ENCODE measurements around the gene SNX13. TPM values are rescaled to one million over a fixed set of nuclear protein-coding genes. Genes with fewer than 3 reads are reported as not detected.
A peak's percentile ranks its signal among the peaks of the same experiment; 100 is the strongest.

Gene SNX13
- total RNA-seq, 1 donor from 2014 or later = 78.0 TPM

DNA sequence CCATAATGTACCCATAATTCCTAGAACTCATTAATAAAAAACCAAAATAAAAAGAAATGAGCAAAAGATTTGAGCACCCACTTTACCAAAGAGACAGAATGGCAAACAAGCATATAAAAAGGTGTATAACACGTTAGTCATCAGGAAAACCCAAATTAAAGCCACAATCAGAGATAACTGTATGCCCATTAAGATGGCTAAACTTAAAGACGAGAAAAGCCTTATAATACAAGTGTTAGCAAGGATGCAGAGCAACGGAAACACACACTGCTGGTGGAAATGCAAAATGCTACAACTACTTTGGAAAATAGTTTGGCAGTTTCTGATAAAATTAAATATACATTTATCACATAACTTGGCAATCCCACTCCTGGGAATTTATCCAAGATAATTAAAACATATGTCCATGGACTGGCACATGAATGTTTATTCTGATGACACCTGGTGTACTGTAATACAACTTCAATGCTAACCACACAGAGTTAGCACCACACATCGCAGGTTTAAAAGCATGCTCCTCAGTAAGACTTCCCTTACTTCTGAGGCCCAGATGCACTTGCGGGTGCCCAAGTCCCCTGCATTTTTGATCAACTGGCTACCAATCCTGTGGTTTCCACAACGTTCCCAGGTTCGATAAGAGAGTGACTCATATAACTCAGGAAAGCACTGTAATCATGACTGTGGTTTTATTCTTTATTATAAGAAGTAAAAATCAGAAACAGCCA is 158.6 kb downstream of the SNX13 start:
- no peak for DNase-seq (ENCODE audit: low spot score)

- DNase-seq (ENCODE audit: low spot score) = no peak
These were observed 160.9 kb downstream of the SNX13 start for GRCh38 chr7:17779381-17779780.

GRCh38 chr7:17774716-17775288 is 165.5 kb downstream of the SNX13 start:
- no peak for DNase-seq (ENCODE audit: low spot score)

DNA sequence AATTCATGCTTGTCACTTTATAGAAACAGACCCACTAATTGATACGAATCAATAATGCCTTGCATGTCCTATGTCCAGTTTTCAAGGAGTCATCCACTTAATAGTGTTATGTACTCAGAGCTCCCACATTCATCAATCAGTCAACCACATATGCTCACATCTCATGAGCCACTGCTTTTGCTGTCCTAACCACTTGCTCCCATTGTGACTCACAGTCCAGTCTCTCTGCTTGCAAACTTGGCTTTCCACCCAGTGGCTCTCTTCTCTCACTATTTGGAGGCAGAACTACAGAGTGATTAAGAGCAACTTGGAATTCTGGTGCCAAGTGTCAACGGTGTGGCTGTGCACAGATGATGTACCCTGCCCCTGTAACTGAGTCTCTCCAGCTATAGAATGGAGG is 166.0 kb downstream of the SNX13 start:
- DNase-seq (ENCODE audit: low spot score) = no peak

DNA sequence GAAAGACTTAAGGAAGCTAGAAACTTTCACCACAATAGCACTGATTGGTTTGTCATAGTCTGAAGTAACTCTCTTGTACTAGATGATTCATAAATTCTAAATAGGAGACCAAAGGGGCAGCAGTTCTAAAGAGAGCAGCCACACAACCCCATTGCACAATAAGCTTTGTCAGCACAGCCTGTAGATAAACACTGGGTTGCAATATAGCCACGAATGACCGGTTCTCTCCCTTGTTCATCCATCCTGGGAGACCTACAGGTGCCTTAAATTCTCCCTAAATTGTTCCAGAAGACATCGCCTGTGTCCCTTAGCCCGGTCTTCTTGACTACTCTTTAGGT is 167.0 kb downstream of the SNX13 start:
- peak; percentile 29 for DNase-seq (ENCODE audit: low spot score)

GRCh38 chr7:17772581-17773288 is 167.6 kb downstream of the SNX13 start:
- DNase-seq (ENCODE audit: low spot score) = peak; percentile 51

GRCh38 chr7:17771901-17772408 is 168.3 kb downstream of the SNX13 start:
- DNase-seq (ENCODE audit: low spot score) = peak; percentile 37

- peak; percentile 33 for DNase-seq (ENCODE audit: low spot score)
These were observed 169.5 kb downstream of the SNX13 start for GRCh38 chr7:17770710-17771375.

DNA sequence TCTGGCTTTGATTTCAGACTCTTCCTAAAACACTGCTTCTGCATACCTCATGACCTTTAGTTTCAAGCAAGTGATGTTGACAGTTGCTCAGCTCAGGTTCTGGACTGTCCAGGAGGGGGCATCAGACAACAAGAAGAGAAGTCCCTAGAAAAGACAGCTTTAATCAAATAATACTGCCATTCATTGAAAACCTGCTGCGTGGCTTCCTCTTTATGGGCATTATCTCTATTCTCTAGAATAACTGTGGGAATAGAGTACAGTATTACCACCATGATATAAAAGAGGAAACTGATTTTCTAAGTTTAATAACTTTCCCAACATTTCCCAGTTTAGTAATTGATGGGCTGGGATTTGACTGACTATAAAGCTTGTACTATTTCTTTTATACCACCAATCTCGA is 170.4 kb downstream of the SNX13 start:
- DNase-seq (ENCODE audit: low spot score) = peak; percentile 71

- no peak for DNase-seq (ENCODE audit: low spot score)
These were observed 182.3 kb downstream of the SNX13 start for GRCh38 chr7:17758008-17758407.

- no peak for DNase-seq (ENCODE audit: low spot score)
These were observed 194.2 kb downstream of the SNX13 start for GRCh38 chr7:17746020-17746530.

DNA sequence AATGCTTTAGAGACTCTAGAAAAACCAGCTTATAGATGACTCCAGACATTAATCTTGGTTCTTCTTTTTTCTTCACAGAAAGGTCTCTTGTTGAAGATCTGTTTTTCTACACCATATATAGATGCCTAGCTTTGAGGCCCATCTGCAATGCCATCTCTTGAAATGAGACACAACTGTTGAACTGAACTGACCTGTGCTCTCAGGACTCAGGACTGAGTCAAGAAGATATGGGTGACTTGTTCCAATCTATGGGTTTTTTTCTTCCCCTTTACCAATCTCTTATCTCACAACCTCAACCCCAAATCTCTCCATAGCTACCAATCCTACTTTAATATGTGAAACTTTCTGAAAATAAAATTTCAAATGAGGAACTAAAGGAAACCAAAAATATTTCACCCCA is 194.7 kb downstream of the SNX13 start:
- DNase-seq (ENCODE audit: low spot score) = no peak

- DNase-seq (ENCODE audit: low spot score) = no peak
These were observed 197.0 kb downstream of the SNX13 start for GRCh38 chr7:17743316-17743715.

- no peak for DNase-seq (ENCODE audit: low spot score)
These were observed 198.9 kb downstream of the SNX13 start for GRCh38 chr7:17741426-17741825.

Other genes with a start within 250 kb of the SNX13 start
- gene PRPS1L1, start 87.4 kb upstream of the SNX13 start, total RNA-seq (ENCODE audit: insufficient read depth, low replicate concordance) = 3.9 TPM

Data from umbilical cord (tissue), 2 donors.